HL-60/S4 (cell line): Measurements from ENCODE around the gene PLA2G2A.
"Not testable (repeated sequence)": the region's sequence is repeated elsewhere in the genome, so short reads cannot be mapped to it uniquely, and the experiment has no call there.

Experiments used
- in situ Hi-C: fragments of 300-500 bp; cut with MboI; formaldehyde crosslinking; loops from 2 replicates; pipeline ENCODE4 v1.14.3; 2022; ENCODE audit warnings: low sequenced_read_pairs

The PLA2G2A gene

GRCh38 chr1:19979494-19979977 lies at the start of gene PLA2G2A:
PLA2G2A (minus strand) TSS chr1:19979618; CDS start chr1:19978773, 845 bp downstream.
- in situ Hi-C loops: no loop called here

- in situ Hi-C loops: no loop called here
Observed at GRCh38 chr1:20028726-20029125, 49.3 kb upstream of the PLA2G2A start.

DNA sequence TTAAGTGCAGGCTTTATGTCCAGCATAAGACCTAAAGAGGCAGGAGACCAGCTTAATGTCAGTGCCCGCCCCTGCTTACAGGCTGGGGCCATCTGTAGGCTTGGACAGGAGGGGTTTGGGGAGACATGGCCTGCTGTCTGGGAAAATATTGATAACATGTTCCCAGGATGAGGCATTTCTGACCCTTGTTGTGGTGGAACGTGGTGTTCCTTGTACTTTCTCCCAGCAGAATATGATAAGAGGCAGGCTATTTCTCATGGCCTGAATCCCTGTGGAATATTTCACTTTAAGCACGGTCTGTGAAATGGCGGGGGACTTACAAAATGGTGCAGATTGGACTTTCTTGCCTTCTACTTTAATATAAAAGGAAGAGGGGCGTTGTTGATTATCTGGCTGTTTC lies 48.7 kb upstream of the PLA2G2A start:
- in situ Hi-C loops: no loop called here

GRCh38 chr1:20017741-20018140 lies 38.3 kb upstream of the PLA2G2A start:
- in situ Hi-C loops: no loop called here

DNA sequence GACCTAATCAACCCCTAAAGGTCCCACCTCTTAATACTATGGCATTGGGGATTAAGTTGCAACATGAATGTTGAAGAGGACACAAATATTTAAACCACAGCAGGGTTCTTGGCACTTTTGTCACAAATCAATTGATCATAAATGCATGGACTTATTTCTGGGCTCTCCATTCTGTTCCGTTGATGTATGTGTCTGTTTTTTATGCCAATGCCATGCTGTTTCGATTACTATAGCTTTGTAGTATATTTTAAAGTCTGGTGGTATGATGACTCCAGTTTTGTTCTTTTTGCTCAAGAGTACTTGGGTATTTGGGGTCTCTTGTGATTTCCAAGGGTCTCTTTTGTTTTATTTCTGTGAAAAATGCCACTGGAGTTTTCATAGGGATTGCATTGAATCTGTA lies 34.7 kb upstream of the PLA2G2A start:
- in situ Hi-C loops: no loop called here

DNA sequence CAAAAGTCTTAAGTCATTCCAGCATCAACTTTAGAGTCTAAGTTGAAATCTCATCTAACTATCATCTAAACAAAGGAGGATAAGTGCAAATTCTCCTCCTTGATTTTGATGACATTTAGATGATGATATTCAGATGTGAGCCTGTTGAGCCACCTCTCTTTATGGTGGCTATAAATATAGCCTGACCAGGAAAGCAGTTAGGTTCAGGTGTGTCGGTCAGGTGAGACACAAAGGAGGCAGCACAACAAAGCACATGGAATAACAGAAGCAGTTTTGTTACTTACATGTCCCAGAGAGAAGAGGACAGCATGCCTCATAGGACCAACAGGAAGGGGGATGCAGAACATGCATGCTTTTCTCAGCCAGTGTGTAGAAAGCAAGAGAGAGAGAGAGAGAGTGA lies 30.6 kb upstream of the PLA2G2A start:
- in situ Hi-C loops: no loop called here

GRCh38 chr1:20009212-20009611 lies 29.8 kb upstream of the PLA2G2A start:
- in situ Hi-C loops: no loop called here

- in situ Hi-C loops: no loop called here
Observed at GRCh38 chr1:20008391-20008841, 29.0 kb upstream of the PLA2G2A start.

DNA sequence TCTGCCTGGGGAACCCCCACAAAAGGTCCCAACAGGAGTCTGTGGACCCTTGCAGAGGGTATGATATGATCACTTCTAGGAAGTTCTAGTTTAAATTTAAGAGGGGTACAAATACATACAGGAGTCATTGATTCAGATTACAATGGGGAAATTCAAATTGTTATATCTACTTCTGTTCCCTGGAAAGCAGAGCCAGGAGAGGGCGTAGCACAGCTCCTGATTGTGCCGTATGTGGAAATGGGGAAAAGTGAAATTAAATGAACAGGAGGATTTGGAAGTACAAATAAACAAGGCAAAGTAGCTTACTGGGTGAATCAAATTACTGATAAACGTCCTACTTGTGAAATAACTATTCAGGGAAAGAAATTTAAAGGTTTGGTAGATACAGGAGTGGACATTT lies 19.4 kb upstream of the PLA2G2A start:
- in situ Hi-C loops: not testable (repeated sequence)

GRCh38 chr1:19990689-19991088 lies 11.3 kb upstream of the PLA2G2A start:
- in situ Hi-C loops: no loop called here

GRCh38 chr1:19990182-19990582 lies 10.8 kb upstream of the PLA2G2A start:
- in situ Hi-C loops: not testable (repeated sequence)

DNA sequence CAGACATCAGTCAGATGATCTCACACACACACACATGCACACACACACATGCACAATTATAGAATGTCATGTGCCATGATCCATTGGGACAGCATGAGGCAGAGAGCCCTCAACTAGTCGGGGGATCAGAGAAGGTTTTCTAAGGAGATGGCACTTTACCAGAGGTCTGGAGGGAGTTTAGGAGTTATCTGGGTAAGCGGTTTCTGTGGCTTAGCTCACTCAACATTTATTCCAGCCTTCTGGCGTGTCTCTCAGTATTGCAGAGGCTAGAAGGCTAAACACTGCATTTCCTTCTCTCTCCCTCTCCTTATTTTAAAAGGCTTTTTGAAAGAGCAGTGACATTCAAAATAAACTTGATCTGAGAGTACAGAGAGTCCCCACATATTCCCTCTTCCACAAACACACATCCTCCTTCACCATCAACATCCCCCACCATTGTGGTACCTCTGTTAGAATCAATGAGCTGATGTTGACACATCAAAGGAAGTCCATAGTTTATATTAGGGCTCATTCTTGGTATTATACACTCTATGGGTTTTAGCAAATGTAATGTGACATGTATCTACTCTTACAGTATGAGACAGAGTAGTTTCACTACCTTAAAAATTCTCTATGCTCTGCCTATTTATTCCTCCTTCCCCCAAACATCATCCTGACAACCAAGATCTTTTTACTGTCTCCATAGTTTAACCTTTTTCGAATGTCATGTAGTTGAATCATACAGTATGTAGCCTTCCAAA lies 9.0 kb upstream of the PLA2G2A start:
- in situ Hi-C loops: no loop called here

GRCh38 chr1:19987719-19988118 lies 8.3 kb upstream of the PLA2G2A start:
- in situ Hi-C loops: no loop called here

GRCh38 chr1:19984409-19985016 lies 5.1 kb upstream of the PLA2G2A start:
- in situ Hi-C loops: not testable (repeated sequence)

DNA sequence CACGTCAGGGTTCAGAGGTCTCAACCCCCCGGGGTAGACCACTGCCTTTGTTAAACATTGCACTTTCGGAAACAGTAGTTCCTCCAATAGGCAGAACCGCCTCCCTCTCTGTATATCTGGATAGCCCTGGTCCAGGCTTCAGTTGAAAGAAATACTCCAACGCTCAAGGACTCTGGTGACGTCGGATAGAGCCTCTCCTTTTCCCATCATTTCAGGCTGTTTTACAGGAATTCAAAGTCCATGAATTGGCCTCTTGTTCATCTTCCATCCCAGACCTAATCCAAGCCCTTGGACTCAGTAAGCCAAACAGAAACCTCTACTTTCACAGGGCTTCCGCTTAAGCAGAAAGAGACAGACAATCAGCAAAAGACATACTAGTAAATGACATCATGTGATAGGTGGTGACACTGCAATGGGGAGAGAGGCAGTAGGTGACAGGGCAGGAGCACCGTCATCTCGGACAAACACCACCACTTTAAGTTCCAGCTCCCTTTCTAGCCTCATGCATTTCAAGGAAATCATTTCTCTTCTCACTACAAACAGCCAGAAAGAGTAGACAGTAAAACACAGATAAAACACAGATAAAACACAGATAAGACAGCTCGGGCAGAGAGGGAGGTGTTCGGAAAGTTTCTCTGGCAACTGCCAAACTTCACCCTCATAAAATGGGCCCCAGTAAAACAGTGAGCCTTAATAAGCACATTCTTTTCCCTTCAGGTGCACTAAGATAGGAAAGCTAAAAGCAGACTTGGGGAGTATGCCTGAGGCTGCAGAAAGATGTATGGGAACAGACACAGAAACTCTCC lies 2.3 kb upstream of the PLA2G2A start:
- in situ Hi-C loops: no loop called here

DNA sequence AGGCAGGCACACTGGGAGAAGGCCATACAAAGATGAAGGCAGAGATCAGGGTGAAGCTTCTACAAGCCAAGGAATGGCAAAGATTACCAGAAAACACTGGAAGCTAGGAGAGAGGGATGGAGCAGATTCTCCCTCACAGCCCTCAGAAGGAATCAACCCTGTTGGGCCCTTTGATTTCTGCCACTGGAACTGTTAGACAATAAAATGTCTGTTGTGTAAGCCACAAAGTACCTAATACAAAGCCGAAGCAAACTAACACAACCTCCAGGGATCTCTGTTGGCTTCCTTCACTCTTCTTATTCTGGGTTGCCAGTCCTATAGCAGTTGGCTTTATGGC lies 1.7 kb upstream of the PLA2G2A start:
- in situ Hi-C loops: no loop called here

DNA sequence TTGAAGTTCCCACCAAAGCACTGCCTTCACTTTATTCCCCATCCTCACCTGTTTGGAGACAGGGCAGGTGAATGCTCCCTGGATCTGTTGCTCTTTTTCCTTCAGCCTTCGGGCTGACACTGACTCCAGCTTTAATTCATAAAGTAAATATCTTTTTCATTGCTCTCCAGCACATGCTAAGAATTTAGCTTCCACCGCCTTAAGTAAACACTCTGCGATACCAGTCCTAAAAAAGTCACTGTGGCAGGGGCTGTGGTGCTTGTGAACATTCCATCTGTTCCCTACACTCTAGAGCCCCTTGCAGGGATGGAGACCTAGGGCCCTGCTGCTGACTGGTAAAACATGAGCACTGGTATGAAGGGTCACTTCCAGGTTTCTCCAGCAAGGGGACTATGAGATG lies 896 bp upstream of the PLA2G2A start:
- in situ Hi-C loops: no loop called here

GRCh38 chr1:19978143-19978542 lies 1.3 kb downstream of the PLA2G2A start:
- in situ Hi-C loops: no loop called here

- in situ Hi-C loops: no loop called here
Observed at GRCh38 chr1:19976317-19977003, 3.0 kb downstream of the PLA2G2A start.

GRCh38 chr1:19975423-19976193 lies 3.8 kb downstream of the PLA2G2A start:
- in situ Hi-C loops: no loop called here
